Activated gamma-delta T cell treated with Interleukin-2 at 50 U/mL for 16 hours (primary cell): Measurements from ENCODE around the gene ZBTB42.

Experiments
- DNase-seq: peaks from one replicate; pipeline ENCODE4 v3.0.0-alpha.2; 2020

ZBTB42 gene

GRCh38 chr14:104770072-104770579 is 30.8 kb upstream of the ZBTB42 start:
- DNase-seq = no peak

- no peak for DNase-seq
Observed at GRCh38 chr14:104770851-104771272, 30.0 kb upstream of the ZBTB42 start.

DNA sequence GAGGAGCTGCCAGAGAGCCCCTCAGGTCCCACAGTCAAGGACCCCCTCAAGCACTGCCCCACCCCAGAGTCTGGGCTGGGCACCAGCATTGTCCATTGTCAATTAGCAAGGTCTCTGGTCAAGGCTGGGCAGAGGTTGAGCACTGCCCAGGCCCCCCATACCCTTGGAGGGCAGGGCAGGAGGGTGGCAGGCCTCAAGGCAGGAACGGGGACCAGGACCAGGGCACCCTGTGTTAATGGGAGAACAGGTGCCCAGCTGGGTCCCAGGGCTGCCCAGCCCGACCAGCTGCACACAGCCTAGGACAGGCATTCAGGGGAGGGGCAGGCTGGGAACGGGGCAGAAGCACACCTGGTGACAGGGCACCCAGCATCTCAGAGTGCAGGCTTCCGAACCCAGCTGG is 29.5 kb upstream of the ZBTB42 start:
- no peak for DNase-seq

- no peak for DNase-seq
Observed at GRCh38 chr14:104771918-104772706, 28.8 kb upstream of the ZBTB42 start.

DNA sequence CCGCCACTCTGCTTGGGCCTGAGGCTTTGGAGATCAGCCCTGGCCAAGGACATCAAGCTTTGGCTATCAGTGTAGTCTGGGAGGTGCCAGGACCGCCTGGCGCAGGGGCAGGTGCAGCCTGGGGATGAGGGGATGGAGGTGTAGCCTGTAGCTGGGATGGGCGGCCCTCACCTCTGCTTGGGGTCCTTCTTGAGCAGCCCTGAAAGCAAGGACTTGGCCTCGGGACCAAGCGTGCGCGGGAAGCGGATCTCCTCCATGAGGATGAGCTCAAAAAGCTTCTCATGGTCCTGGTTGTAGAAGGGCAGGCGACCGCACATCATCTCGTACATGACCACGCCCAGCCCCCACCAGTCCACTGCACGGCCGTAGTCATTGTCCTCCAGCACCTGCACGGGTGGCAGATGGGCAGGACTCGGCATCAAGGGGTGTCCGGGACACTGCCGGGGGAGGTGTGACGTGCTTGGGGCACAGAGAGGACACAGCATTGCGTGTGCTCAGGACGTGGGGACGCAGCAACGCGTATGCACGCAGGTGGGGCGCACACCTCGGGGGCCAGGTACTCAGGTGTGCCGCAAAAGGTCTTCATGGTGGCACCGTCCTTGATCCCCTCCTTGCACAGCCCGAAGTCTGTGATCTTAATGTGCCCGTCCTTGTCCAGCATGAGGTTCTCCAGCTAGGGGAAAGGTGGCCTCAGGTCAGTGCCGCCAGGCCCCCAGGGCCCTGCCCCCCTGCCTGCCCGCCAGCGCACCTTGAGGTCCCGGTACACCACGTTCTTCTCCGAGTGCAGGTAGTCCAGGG is 28.0 kb upstream of the ZBTB42 start:
- no peak for DNase-seq

DNA sequence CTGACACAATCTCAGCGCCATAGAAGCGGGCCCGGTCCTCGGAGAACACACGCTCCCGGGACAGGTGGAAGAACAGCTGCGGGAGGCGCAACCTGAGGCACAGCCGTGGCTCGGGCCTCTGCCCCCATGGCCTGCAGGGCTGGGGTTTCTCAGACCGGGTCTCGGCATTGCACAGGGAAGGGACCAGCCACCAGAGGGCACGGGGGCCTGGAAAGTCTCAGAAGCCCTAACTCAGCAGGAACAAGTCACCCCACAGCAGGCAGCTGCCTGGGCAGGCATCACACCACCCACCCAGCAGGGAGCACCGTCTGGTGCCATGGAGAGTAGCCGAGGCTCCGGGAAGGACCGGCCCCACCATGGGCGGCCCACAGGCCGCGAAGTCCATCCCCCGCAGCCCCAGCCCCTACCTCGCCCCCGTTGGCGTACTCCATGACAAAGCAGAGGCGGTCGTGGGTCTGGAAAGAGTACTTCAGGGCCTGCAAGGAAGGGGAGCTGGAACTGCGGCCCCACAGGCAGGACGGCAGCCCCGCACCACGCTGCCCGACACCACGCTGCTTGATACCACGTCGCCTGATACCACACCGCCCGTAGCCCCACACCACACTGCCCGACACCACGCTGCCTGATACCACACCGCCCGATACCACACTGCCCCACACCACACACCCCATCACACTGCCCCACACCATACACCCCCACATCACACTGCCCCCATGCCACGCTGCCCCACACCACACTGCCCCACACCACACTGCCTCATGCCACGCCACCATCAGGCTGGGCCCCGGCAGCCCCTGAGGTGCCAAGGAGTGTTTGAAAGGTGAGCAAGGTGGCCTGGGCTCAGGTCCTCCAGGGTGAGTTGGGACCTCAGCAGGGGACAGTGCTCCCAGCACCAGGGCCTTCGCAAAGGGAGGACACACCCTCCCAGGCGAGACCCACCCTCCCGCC is 27.1 kb upstream of the ZBTB42 start:
- DNase-seq = no peak

- no peak for DNase-seq
Observed at GRCh38 chr14:104774453-104775072, 26.3 kb upstream of the ZBTB42 start.

DNA sequence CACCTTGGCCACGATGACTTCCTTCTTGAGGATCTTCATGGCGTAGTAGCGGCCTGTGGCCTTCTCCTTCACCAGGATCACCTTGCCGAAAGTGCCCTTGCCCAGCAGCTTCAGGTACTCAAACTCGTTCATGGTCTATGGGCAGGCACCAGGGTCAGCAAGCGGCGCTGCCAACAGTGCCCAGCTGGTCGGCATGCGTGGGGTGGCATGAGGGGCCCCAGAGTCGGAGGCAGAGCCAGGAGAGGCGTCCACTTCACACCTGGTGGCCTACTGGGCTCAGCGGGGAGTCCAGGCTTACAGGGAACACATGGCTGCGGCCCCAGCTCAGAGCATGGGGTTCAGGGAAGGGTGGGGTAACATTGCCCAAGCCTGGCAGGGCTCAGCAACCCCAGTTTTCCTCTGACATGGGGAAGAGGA is 25.8 kb upstream of the ZBTB42 start:
- DNase-seq = no peak

- DNase-seq = no peak
Observed at GRCh38 chr14:104776481-104776880, 24.4 kb upstream of the ZBTB42 start.

DNA sequence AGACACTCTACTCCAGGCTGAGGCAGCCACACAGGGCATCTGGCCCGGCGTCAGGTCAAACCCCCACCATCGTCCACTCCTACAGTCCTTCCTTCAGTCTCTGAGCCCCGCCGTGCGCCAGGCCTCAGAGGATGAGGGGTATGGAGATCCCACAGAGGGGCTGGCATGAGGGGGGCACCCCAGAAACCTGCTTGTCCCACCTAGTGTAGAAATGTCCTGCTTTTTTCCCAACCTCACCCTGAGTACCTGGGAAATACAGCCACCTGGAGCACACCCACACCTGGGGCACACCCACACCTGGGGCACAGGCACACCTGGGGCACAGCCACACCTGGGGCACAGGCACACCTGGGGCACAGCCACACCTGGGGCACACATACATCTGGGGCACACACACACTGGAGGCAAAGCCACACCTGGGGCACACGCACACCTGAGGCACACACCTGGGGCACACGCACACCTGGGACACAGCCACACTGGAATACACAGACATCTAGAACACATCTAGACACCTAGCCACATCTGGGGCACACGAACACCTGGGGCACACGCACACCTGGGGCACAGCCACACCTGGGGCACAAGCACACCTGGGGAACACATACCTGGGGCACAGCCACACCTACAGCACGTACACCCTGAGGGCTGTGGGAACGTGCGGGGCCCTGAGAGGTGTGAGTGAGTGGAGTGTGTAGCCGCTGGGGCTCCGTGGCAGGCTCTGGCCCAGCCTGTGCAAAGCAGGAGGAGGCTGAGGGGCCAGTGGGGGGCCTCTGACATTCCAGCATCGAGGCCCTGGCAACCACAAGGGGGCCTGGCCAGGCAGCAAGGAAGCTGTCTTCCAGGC is 23.7 kb upstream of the ZBTB42 start:
- no peak for DNase-seq

- DNase-seq = no peak
Observed at GRCh38 chr14:104777808-104778249, 23.1 kb upstream of the ZBTB42 start.

DNA sequence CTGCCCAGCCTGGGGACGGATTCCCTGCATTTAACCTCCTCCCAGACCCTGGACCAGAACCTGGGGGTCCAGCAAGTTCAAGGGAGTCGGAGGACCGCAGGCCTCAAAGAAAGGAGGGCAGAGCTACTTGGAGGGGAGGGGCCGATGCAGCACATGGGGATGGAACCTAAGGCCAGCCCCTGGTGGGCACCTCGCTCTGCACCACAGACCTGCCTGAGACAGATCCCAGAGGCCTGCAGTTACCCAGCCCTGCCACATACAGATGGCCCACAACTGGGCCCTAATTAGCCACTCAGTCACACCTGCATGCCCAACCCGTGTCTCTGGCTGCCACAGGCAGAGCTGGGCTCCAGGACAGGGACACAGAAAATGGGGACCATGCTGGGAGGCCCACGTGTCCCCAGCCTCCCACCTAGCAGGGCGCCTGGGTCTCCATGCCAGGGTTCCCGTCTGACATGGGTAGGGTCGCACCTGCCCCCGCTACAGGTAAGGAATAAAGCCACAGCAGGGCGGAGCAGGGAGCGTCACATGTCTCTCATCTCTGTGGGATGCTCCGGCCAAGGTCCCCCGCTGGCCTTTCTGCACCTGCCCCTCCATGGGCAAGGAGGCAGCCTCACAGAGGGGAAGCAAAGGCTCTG is 22.1 kb upstream of the ZBTB42 start:
- no peak for DNase-seq

DNA sequence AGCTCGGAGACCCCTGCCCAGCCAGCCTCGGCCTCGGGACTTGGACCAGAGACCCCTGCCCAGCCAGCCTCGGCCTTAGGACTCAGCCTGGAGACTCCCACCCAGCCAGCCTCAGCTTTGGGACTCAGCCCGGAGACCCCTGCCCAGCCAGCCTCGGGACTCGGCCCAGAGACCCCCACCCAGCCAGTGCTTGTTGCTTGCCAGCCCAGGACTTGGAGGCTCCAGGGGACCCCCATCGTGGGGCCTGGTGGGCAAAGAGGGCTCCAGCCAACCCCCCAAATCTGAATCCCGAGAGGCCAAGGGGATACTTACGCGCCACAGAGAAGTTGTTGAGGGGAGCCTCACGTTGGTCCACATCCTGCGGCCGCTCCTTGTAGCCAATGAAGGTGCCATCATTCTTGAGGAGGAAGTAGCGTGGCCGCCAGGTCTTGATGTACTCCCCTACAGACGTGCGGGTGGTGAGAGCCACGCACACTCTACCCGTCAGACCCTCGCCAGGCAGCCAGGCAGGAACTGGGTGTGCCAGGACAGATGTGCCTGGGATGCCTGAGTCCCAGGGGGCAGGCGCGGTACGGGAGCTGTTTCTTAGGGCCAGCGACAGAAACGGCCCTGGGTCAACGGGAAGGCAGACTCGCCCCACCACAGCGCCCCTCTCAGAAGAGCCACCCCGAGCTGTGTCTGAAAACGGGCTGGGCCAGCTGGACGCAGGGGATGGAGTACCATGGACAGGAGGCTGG is 21.0 kb upstream of the ZBTB42 start:
- DNase-seq = no peak

DNA sequence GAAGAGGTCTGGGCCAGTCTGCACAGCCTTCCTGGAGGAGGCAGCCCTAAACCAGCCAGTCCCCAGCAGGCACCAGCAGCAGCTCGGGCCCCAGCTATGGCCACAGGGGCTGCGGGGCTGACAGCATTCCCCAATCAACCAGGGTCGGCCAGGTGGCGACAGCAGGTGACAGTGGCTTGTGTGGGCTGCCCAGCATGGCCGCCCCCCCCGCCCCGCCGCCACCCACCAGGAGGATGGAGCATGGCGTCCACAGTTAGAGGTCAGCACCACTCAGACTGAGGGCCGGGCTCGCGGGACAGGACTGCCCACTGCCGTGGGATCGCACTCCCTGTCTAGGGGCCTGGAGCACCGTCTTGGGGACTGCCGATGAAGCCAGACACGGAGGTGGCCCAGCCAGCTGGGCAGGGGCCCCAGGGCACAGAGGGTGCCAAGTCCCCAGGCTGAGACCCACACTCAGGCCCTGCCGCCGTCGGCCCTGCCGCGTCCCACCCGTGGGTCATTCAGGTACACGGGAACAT is 20.3 kb upstream of the ZBTB42 start:
- DNase-seq = no peak

DNA sequence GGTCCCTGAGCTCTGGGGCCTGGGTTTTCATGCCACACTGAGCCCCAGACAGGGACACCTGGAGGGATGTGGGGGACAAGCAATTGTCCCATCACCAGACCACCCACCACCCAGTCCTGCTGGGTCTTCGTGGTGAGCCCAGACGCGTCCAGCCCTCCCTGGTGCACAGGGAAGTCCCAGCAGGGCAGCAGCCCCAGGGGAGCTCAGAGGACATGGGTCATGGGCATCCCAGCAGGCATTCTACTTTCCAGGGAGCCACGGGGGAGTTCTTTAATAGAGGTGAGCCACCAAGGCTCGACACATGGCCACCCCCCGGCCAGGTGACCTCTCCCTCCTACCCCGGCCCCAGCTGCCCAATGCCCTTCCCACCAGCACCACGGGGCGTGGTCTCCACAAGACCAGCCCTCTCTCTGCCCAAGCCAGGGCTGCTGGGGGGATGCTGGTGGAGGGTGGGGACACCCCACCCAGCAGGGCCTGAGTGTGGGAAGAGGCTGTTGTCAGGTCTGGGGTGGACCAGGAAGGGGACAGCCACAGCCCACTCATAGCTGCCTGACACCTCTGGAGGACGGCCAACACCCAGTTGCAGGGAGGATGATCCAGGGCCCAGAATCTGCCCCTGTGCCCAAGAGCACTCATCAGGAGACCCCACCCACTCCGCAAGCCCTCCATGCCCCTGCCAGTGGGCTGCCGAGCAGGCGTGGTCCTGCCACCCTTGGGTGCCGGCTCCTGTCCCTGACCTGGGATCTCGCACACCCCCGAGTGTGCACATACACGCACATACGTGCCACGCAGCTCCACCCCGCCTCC is 19.4 kb upstream of the ZBTB42 start:
- no peak for DNase-seq

GRCh38 chr14:104782086-104782807 is 18.7 kb upstream of the ZBTB42 start:
- no peak for DNase-seq

DNA sequence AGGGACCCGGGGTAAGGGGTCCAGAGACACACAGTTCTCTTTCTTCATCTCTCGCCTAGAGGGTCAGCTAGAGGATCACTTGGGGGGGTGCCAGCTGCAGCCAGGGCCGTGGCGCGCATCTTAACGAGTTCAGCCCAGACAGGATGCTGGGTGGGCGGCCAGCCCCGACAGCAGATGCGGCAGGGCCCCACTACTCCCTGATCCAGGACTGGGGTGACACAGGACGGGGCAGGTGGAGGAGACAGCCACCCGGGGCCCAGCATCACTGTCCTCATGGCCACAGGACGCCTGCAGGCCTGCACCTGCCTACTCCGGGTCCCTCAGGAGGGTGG is 18.1 kb upstream of the ZBTB42 start:
- no peak for DNase-seq

DNA sequence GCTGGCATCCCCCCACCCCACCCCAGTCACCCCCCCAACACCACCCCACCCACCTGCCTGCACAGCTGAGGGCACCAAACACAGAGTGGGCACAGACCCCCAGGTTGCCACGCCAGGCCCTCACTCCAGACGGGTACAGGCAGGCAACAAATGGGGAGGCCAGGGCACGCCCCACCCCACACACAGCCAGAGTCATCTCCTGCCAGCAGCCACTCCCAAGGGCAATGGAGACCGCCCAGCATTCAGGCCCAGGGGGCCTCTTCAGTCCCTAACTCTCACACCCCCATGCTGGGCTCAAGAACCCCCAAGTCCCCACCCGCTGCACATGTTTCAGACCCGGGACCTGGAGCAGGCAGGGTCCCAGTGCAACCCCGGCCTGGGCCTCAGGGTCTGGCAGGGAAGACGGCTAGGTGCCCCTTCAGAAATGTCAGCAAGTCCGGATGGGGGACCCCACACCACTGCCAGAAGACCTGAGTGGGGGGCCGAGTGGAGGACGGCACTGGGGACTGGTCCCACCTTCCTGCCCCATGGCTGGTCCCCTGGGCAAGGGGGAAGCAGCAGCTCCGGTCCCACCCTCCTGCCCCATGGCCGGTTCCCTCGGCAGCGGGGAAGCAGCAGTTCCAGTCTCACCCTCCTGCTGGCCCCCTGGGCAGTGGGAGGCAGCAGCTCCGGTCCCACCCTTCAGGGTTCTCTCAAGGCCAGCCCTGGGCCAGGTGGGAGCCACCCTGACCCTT is 17.2 kb upstream of the ZBTB42 start:
- no peak for DNase-seq
